Measurements from ENCODE around the gene GSK3A. TPM values are rescaled to one million over a fixed set of nuclear protein-coding genes. Genes with fewer than 3 reads are reported as not detected.

The GSK3A gene
- total and polyA plus RNA-seq, 2 donors (not counting 1 experiment from before 2014, with no cell fraction given), result 38.5 to 42.0 TPM

DNA sequence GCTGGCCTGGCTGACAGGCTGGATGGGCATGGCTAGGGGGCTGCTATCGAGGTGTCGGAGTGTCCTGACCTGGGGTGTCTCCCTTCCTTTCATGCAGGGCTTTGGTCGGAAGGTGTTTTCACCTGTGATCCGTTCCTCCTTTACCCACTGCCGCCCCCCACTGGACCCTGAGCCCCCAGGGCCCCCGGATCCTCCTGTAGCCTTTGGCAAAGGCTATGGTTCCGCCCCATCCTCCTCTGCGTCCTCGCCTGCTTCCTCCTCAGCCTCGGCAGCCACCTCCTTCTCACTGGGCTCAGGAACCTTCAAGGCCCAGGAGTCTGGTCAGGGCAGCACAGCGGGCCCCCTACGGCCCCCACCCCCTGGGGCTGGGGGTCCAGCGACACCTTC, 47.7 kb upstream of the GSK3A start:
- 95% methylated on average over 13 of the region's 13 CpGs for WGBS (ENCODE audit: insufficient coverage)
- peaks cover 20% of the 10 kb centered on the region for H3K4me1 Mint-ChIP-seq
- Histone ChIP-seq H3K36me3 (replicated peaks in 1 of 2; ENCODE audit: control extremely low read depth in 1 of 2, control insufficient read depth in 1 of 2, extremely low read depth in 1 of 2, insufficient read depth in 2 of 2, low read length in 1 of 2) (peaks cover 1 to 78% of the 10 kb centered on the region in 2 experiments), H4K20me1 (ENCODE audit: control insufficient read depth, insufficient read depth, low read length, poor library complexity, severe bottlenecking) (peaks cover 39% of the 10 kb centered on the region), H3K79me2 (ENCODE audit: control insufficient read depth, insufficient read depth, low read length) (peaks cover 11% of the 10 kb centered on the region), H3K9me3 (ENCODE audit: control extremely low read depth in 1 of 3, control insufficient read depth in 2 of 3, insufficient read depth in 1 of 3, low read length in 2 of 3) (no peaks in the 10 kb centered on the region), H3K4me3 (ENCODE audit: control extremely low read depth in 1 of 5, extremely low read depth in 1 of 5, insufficient read depth in 1 of 5, low read depth in 2 of 5, low read length in 4 of 5) (no peak overlapping the region), H2AFZ (ENCODE audit: insufficient read depth, low read depth, low read length, poor library complexity, severe bottlenecking) (no peak overlapping the region), H3K4me1 (ENCODE audit: control insufficient read depth in 2 of 2, insufficient read depth in 2 of 2, low read length in 2 of 2) (peaks cover 12 to 18% of the 10 kb centered on the region in 2 donors), H3K27me3 (replicated peaks in 1 of 4; ENCODE audit: control extremely low read depth in 1 of 4, control insufficient read depth in 3 of 4, insufficient read depth in 4 of 4, low read length in 3 of 4) (no peaks in the 10 kb centered on the region), H3K9ac (ENCODE audit: low read length) (no peak overlapping the region), H3K27ac (ENCODE audit: low read length in 2 of 2) (no peak overlapping the region), H3K4me2 (replicated peaks; ENCODE audit: low read depth, low read length, poor library complexity, severe bottlenecking) (no peak overlapping the region)
- no peak overlapping the region for H3K4me3 Mint-ChIP-seq
- no peak for TF ChIP-seq EZH2 (IDR thresholded peaks at IDR 0.05; ENCODE audit: borderline replicate concordance, insufficient read depth, low read depth, low read length, poor library complexity, severe bottlenecking)
- TF ChIP-seq, protein P1, sequence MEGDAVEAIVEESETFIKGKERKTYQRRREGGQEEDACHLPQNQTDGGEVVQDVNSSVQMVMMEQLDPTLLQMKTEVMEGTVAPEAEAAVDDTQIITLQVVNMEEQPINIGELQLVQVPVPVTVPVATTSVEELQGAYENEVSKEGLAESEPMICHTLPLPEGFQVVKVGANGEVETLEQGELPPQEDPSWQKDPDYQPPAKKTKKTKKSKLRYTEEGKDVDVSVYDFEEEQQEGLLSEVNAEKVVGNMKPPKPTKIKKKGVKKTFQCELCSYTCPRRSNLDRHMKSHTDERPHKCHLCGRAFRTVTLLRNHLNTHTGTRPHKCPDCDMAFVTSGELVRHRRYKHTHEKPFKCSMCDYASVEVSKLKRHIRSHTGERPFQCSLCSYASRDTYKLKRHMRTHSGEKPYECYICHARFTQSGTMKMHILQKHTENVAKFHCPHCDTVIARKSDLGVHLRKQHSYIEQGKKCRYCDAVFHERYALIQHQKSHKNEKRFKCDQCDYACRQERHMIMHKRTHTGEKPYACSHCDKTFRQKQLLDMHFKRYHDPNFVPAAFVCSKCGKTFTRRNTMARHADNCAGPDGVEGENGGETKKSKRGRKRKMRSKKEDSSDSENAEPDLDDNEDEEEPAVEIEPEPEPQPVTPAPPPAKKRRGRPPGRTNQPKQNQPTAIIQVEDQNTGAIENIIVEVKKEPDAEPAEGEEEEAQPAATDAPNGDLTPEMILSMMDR (IDR thresholded peaks at IDR 0.05), result no peak
- ChIA-PET POLR2A (no interaction called here), CTCF (interaction anchor here (0.8 to 2.9 kb wide), 5 partner anchors 39 to 182 kb away, joined by 3 to 10 read pairs (median 5); partner anchors contain the start of gene POU2F2)
- no peak for ATAC-seq (ENCODE audit: low read depth)
- intact Hi-C loops (cut with micrococcal nuclease), result no loop called here
- no peak overlapping the region for H3K27ac Mint-ChIP-seq
- no peak for DNase-seq
- no peaks in the 10 kb centered on the region for H3K27me3 Mint-ChIP-seq
- no peaks in the 10 kb centered on the region for H3K9me3 Mint-ChIP-seq (ENCODE audit: insufficient read depth)

DNA sequence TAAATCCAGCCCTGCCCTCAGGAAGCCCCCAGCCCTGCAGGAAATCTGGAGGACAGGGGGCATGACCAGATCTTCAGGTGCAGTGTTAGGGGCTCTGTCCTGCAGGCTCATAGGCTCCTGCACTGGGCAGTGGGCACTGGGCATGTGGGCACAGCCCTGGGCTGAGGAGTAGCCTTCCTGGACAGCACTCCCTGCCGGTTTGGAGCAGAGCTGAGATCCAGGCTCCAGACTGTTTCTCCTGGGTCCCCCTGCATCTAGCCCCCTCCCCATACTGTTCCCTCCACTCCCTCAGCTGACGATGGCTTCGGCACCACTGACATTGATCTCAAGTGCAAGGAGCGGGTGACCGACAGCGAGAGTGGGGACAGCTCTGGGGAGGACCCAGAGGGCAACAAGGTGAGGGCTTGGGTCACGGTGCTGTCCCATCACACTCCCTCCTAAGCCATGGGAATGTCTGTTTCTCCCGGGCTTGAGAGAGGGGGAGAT, 47.2 kb upstream of the GSK3A start:
- TF ChIP-seq, protein P1 (IDR thresholded peaks at IDR 0.05), result no peak
- TF ChIP-seq EZH2 (IDR thresholded peaks at IDR 0.05; ENCODE audit: borderline replicate concordance, insufficient read depth, low read depth, low read length, poor library complexity, severe bottlenecking), result no peak
- 96% methylated on average over 6 of the region's 8 CpGs for WGBS (ENCODE audit: insufficient coverage)
- Histone ChIP-seq H3K9ac (ENCODE audit: low read length) (no peak overlapping the region), H3K36me3 (replicated peaks in 1 of 2; ENCODE audit: control extremely low read depth in 1 of 2, control insufficient read depth in 1 of 2, extremely low read depth in 1 of 2, insufficient read depth in 2 of 2, low read length in 1 of 2) (peaks cover 1 to 77% of the 10 kb centered on the region in 2 experiments), H3K4me1 (ENCODE audit: control insufficient read depth in 2 of 2, insufficient read depth in 2 of 2, low read length in 2 of 2) (peaks cover 18 to 23% of the 10 kb centered on the region in 2 donors), H3K9me3 (ENCODE audit: control extremely low read depth in 1 of 3, control insufficient read depth in 2 of 3, insufficient read depth in 1 of 3, low read length in 2 of 3) (no peaks in the 10 kb centered on the region), H3K79me2 (ENCODE audit: control insufficient read depth, insufficient read depth, low read length) (peaks cover 16% of the 10 kb centered on the region), H4K20me1 (ENCODE audit: control insufficient read depth, insufficient read depth, low read length, poor library complexity, severe bottlenecking) (peaks cover 44% of the 10 kb centered on the region), H3K4me3 (ENCODE audit: control extremely low read depth in 1 of 5, extremely low read depth in 1 of 5, insufficient read depth in 1 of 5, low read depth in 2 of 5, low read length in 4 of 5) (no peak overlapping the region), H3K27ac (ENCODE audit: low read length in 2 of 2) (no peak overlapping the region), H2AFZ (ENCODE audit: insufficient read depth, low read depth, low read length, poor library complexity, severe bottlenecking) (no peak overlapping the region), H3K27me3 (replicated peaks in 1 of 4; ENCODE audit: control extremely low read depth in 1 of 4, control insufficient read depth in 3 of 4, insufficient read depth in 4 of 4, low read length in 3 of 4) (no peaks in the 10 kb centered on the region), H3K4me2 (replicated peaks; ENCODE audit: low read depth, low read length, poor library complexity, severe bottlenecking) (no peak overlapping the region)
- ATAC-seq (ENCODE audit: low read depth) (no peak), DNase-seq (no peak)
- ChIA-PET POLR2A (interaction anchor here (0.8 kb wide), 1 partner anchor 9 kb away, joined by 3 read pairs; no protein-coding TSS in a partner anchor), CTCF (interaction anchor here (0.8 to 2.9 kb wide), 4 partner anchors 38 to 180 kb away, joined by 3 to 10 read pairs (median 6); partner anchors contain the start of gene POU2F2)
- H3K27ac Mint-ChIP-seq, result no peak overlapping the region
- H3K4me1 Mint-ChIP-seq, result peaks cover 25% of the 10 kb centered on the region
- H3K4me3 Mint-ChIP-seq, result no peak overlapping the region
- intact Hi-C loops (cut with micrococcal nuclease), result no loop called here
- no peaks in the 10 kb centered on the region for H3K27me3 Mint-ChIP-seq
- no peaks in the 10 kb centered on the region for H3K9me3 Mint-ChIP-seq (ENCODE audit: insufficient read depth)
